HEK293T (cell line): ENCODE results near the gene DNAJC1.

Source experiments
- BHLHE40 ChIP-seq: fragments of 450-650 bp; IDR thresholded peaks from 2 replicates; pipeline ENCODE4 v1.6.1; 2016; ENCODE audit warnings: mild to moderate bottlenecking, moderate library complexity, borderline replicate concordance
- CTBP1 ChIP-seq: fragments of 450-650 bp; IDR thresholded peaks from 2 replicates; pipeline ENCODE4 v1.6.1; 2016; ENCODE audit warnings: borderline replicate concordance
- ELF4 ChIP-seq: fragments of 450-650 bp; IDR thresholded peaks from 2 replicates; pipeline ENCODE4 v1.6.1; 2017; ENCODE audit warnings: antibody characterized with exemption
- FOXA1 ChIP-seq: fragments of 450-650 bp; IDR thresholded peaks from 2 replicates; pipeline ENCODE4 v1.6.1; 2016; ENCODE audit warnings: mild to moderate bottlenecking
- FOXK2 ChIP-seq: fragments of 450-650 bp; IDR thresholded peaks from 2 replicates; pipeline ENCODE4 v1.6.1; 2016; ENCODE audit warnings: mild to moderate bottlenecking
- FOXM1 ChIP-seq: fragments of 450-650 bp; IDR thresholded peaks from 2 replicates; pipeline ENCODE4 v1.6.1; 2017; ENCODE audit warnings: mild to moderate bottlenecking, borderline replicate concordance
- L3MBTL2 ChIP-seq: fragments of 450-650 bp; conservative IDR thresholded peaks from 2 replicates; pipeline ENCODE4 v1.6.1; 2016; ENCODE audit warnings: mild to moderate bottlenecking
- NFRKB ChIP-seq: fragments of 450-650 bp; IDR thresholded peaks from 2 replicates; pipeline ENCODE4 v1.6.1; 2016; ENCODE audit warnings: mild to moderate bottlenecking, moderate library complexity
- PKNOX1 ChIP-seq: fragments of 450-650 bp; IDR thresholded peaks from 2 replicates; pipeline ENCODE4 v1.6.1; 2016
- SP1 ChIP-seq: fragments of 450-650 bp; IDR thresholded peaks from 2 replicates; pipeline ENCODE4 v1.6.1; 2017
- SUZ12 ChIP-seq: fragments of 450-650 bp; IDR thresholded peaks from 2 replicates; pipeline ENCODE4 v1.6.1; 2016; ENCODE audit warnings: mild to moderate bottlenecking
- TARDBP ChIP-seq: fragments of 450-650 bp; IDR thresholded peaks from 2 replicates; pipeline ENCODE4 v1.6.1; 2016

DNA sequence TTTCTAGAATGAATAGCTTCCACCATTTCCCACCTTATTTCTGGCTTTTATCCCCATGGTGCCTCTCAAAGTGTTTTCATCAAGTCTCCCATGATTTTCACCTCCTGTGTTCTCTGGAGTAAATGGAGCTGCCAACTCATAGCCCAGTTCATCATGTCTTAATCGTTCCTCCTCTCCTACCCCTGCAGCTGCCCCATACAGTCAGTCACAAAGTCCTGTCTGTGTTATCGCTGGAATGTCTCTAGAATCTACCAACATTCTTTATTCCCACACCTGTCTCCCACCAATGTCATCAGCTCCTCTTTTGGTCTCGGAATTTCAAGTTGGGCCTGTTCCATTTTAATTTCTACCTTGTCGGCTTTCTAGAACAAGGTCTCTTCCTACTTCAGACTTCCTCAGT is 290.6 kb downstream of the DNAJC1 start:
- TF ChIP-seq CTBP1 (no peak), TARDBP (no peak), BHLHE40 (no peak), L3MBTL2 (no peak), SUZ12 (no peak), ELF4 (no peak), SP1 (no peak), FOXM1 (no peak), PKNOX1 (no peak), NFRKB (no peak), FOXK2 (no peak), FOXA1 (no peak)
